GM19193 (cell line): ENCODE results near the gene CACNB4.

ENCODE experiments used
- POLR2A ChIP-seq: IDR thresholded peaks from 4 replicates; pipeline ENCODE4 v1.6.1; 2011; ENCODE audit not compliant: insufficient read depth, insufficient read length; ENCODE audit errors: extremely low read depth

CACNB4 gene

GRCh38 chr2:152047824-152048471, 50.9 kb downstream of the CACNB4 start:
- TF ChIP-seq POLR2A, result no peak

- no peak for TF ChIP-seq POLR2A
Measured at GRCh38 chr2:152046940-152047339, 51.9 kb downstream of the CACNB4 start.

GRCh38 chr2:152042636-152043615, 55.9 kb downstream of the CACNB4 start:
- no peak for TF ChIP-seq POLR2A

- no peak for TF ChIP-seq POLR2A
Measured at GRCh38 chr2:152038441-152038958, 60.3 kb downstream of the CACNB4 start.

GRCh38 chr2:152037743-152038435, 61.0 kb downstream of the CACNB4 start:
- no peak for TF ChIP-seq POLR2A

- TF ChIP-seq POLR2A, result no peak
Measured at GRCh38 chr2:152036611-152037469, 62.0 kb downstream of the CACNB4 start.

GRCh38 chr2:152034257-152034801, 64.5 kb downstream of the CACNB4 start:
- no peak for TF ChIP-seq POLR2A

- no peak for TF ChIP-seq POLR2A
Measured at GRCh38 chr2:152033011-152033925, 65.6 kb downstream of the CACNB4 start.

GRCh38 chr2:152031747-152032306, 67.0 kb downstream of the CACNB4 start:
- no peak for TF ChIP-seq POLR2A

GRCh38 chr2:152028182-152028862, 70.5 kb downstream of the CACNB4 start:
- TF ChIP-seq POLR2A, result no peak

GRCh38 chr2:152025678-152026287, 73.1 kb downstream of the CACNB4 start:
- TF ChIP-seq POLR2A, result no peak

- no peak for TF ChIP-seq POLR2A
Measured at GRCh38 chr2:152024477-152024876, 74.4 kb downstream of the CACNB4 start.

GRCh38 chr2:152022090-152022489, 76.8 kb downstream of the CACNB4 start:
- no peak for TF ChIP-seq POLR2A
